ENCODE measurements around the gene KLHL29.

KLHL29 gene

GRCh38 chr2:23351388-23352141, 33.4 kb upstream of the KLHL29 start:
- H3K4me1 ChIP-seq (ENCODE audit: insufficient read depth, low read length, poor library complexity, severe bottlenecking) = no peaks in the 10 kb centered on the region
- no peak overlapping the region for H3K4me3 ChIP-seq (ENCODE audit: low read length, poor library complexity, severe bottlenecking)
- H4K20me1 ChIP-seq (ENCODE audit: insufficient read depth, low read length, poor library complexity, severe bottlenecking) = no peaks in the 10 kb centered on the region
- H3K9me2 ChIP-seq (replicated peaks; ENCODE audit: low read depth, low read length) = no peaks in the 10 kb centered on the region
- H3F3A ChIP-seq (ENCODE audit: low read depth) = no peaks in the 10 kb centered on the region
- H3K9me3 ChIP-seq (ENCODE audit: insufficient read depth, low read depth, low read length) = no peaks in the 10 kb centered on the region
- TF ChIP-seq EZH2phosphoT487 (IDR thresholded peaks at IDR 0.05; ENCODE audit: borderline replicate concordance) (no peak), CTCF (conservative IDR thresholded peaks at IDR 0.05; ENCODE audit: low read length) (peak; percentile 57)
- H3K79me2 ChIP-seq (ENCODE audit: insufficient read depth, low read length) = no peaks in the 10 kb centered on the region
- H3K27me3 ChIP-seq (ENCODE audit: insufficient read depth, low read length, poor library complexity, severe bottlenecking) = no peaks in the 10 kb centered on the region
- no peak overlapping the region for H3K4me2 ChIP-seq (ENCODE audit: low read depth, low read length, poor library complexity, severe bottlenecking)
- no peaks in the 10 kb centered on the region for H3K36me3 ChIP-seq (ENCODE audit: insufficient read depth, low read length)
- no peak overlapping the region for H3K9ac ChIP-seq (ENCODE audit: low read depth, low read length, poor library complexity, severe bottlenecking)
- no peak overlapping the region for H2AFZ ChIP-seq (ENCODE audit: low read length)

DNA sequence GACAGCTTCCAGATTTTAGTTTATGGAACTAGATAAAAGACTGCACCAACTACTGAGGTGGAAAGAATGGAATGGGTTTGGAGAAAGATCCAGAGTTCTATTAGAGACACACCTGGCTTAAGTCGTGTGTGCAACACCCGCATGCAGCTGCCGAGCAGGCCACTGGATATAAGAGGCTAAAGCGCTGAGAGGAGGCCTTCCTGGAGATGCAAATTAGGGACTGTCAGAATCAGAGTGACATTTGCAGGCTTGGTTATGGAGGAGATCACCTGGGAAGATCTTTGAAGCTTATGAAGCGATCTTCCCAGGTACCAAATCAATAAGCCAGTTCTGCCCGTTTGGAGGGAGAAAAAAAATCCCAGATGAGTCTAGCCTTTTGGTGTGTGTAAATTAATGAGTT, 30.4 kb upstream of the KLHL29 start:
- H3K9ac ChIP-seq (ENCODE audit: low read depth, low read length, poor library complexity, severe bottlenecking) = no peak overlapping the region
- H3K9me2 ChIP-seq (replicated peaks; ENCODE audit: low read depth, low read length) = no peaks in the 10 kb centered on the region
- TF ChIP-seq EZH2phosphoT487 (IDR thresholded peaks at IDR 0.05; ENCODE audit: borderline replicate concordance) = no peak
- TF ChIP-seq CTCF (conservative IDR thresholded peaks at IDR 0.05; ENCODE audit: low read length) = no peak
- no peaks in the 10 kb centered on the region for H4K20me1 ChIP-seq (ENCODE audit: insufficient read depth, low read length, poor library complexity, severe bottlenecking)
- no peak overlapping the region for H2AFZ ChIP-seq (ENCODE audit: low read length)
- H3K27me3 ChIP-seq (ENCODE audit: insufficient read depth, low read length, poor library complexity, severe bottlenecking) = no peaks in the 10 kb centered on the region
- no peak overlapping the region for H3K4me2 ChIP-seq (ENCODE audit: low read depth, low read length, poor library complexity, severe bottlenecking)
- no peak overlapping the region for H3K4me3 ChIP-seq (ENCODE audit: low read length, poor library complexity, severe bottlenecking)
- H3K4me1 ChIP-seq (ENCODE audit: insufficient read depth, low read length, poor library complexity, severe bottlenecking) = no peaks in the 10 kb centered on the region
- no peaks in the 10 kb centered on the region for H3K79me2 ChIP-seq (ENCODE audit: insufficient read depth, low read length)
- no peaks in the 10 kb centered on the region for H3F3A ChIP-seq (ENCODE audit: low read depth)
- no peaks in the 10 kb centered on the region for H3K36me3 ChIP-seq (ENCODE audit: insufficient read depth, low read length)
- no peaks in the 10 kb centered on the region for H3K9me3 ChIP-seq (ENCODE audit: insufficient read depth, low read depth, low read length)

- no peaks in the 10 kb centered on the region for H3K27me3 ChIP-seq (ENCODE audit: insufficient read depth, low read length, poor library complexity, severe bottlenecking)
- no peak overlapping the region for H3K4me2 ChIP-seq (ENCODE audit: low read depth, low read length, poor library complexity, severe bottlenecking)
- no peaks in the 10 kb centered on the region for H3K9me2 ChIP-seq (replicated peaks; ENCODE audit: low read depth, low read length)
- no peaks in the 10 kb centered on the region for H3K79me2 ChIP-seq (ENCODE audit: insufficient read depth, low read length)
- H3K9me3 ChIP-seq (ENCODE audit: insufficient read depth, low read depth, low read length) = no peaks in the 10 kb centered on the region
- TF ChIP-seq CTCF (conservative IDR thresholded peaks at IDR 0.05; ENCODE audit: low read length) (no peak), EZH2phosphoT487 (IDR thresholded peaks at IDR 0.05; ENCODE audit: borderline replicate concordance) (no peak)
- no peaks in the 10 kb centered on the region for H4K20me1 ChIP-seq (ENCODE audit: insufficient read depth, low read length, poor library complexity, severe bottlenecking)
- H2AFZ ChIP-seq (ENCODE audit: low read length) = no peak overlapping the region
- H3K4me1 ChIP-seq (ENCODE audit: insufficient read depth, low read length, poor library complexity, severe bottlenecking) = no peaks in the 10 kb centered on the region
- H3K4me3 ChIP-seq (ENCODE audit: low read length, poor library complexity, severe bottlenecking) = no peak overlapping the region
- no peaks in the 10 kb centered on the region for H3K36me3 ChIP-seq (ENCODE audit: insufficient read depth, low read length)
- no peak overlapping the region for H3K9ac ChIP-seq (ENCODE audit: low read depth, low read length, poor library complexity, severe bottlenecking)
- H3F3A ChIP-seq (ENCODE audit: low read depth) = no peaks in the 10 kb centered on the region
Measured at GRCh38 chr2:23355001-23355400, 30.0 kb upstream of the KLHL29 start.

Measured in Loucy (cell line).